ENCODE results near the gene CDH15. TPM values are rescaled to one million over a fixed set of nuclear protein-coding genes. Genes with fewer than 3 reads are reported as not detected.
"Not testable (repeated sequence)": the region's sequence is repeated elsewhere in the genome, so short reads cannot be mapped to it uniquely, and the experiment has no call there.

Gene CDH15
- total and polyA plus RNA-seq, 2 of the 13 experiments (the other 11 are each of a cell fraction or from before 2014, with no cell fraction given), result 0.74 to 2.2 TPM

GRCh38 chr16:89192186-89192955, 20.8 kb downstream of the CDH15 start (continued):
- not testable (repeated sequence) for TF ChIP-seq SOX6 (IDR thresholded peaks at IDR 0.05); HNF1A (IDR thresholded peaks at IDR 0.05; ENCODE audit: low read depth)
- TF ChIP-seq SOX6 (CRISPR knock-in tag; IDR thresholded peaks at IDR 0.05) (peak; percentile 33; the same call in 1 of the 2 replicates), ZNF468 (CRISPR knock-in tag; IDR thresholded peaks at IDR 0.05) (0 out of 2 replicates have a peak, but pooled peaks have one; percentile 67), RFXAP (CRISPR knock-in tag; IDR thresholded peaks at IDR 0.05; ENCODE audit: borderline replicate concordance) (peak; percentile 73), TAF1 (CRISPR knock-in tag; IDR thresholded peaks at IDR 0.05) (peak; percentile 89), FOSL2 (CRISPR knock-in tag; IDR thresholded peaks at IDR 0.05) (peak; percentile 20; the same call in 1 of the 2 replicates), ZBTB7B (CRISPR knock-in tag; IDR thresholded peaks at IDR 0.05) (peak; percentile 91), HNF1A (CRISPR knock-in tag; IDR thresholded peaks at IDR 0.05; ENCODE audit: borderline replicate concordance) (peak; percentile 69), IKZF4 (CRISPR knock-in tag; IDR thresholded peaks at IDR 0.05; ENCODE audit: borderline replicate concordance, low read depth, not compliant biosample characterization) (peak; percentile 87), TRAFD1 (CRISPR knock-in tag; IDR thresholded peaks at IDR 0.05; ENCODE audit: borderline replicate concordance) (0 out of 2 replicates have a peak, but pooled peaks have one; percentile 56), IRF2 (CRISPR knock-in tag; IDR thresholded peaks at IDR 0.05) (peak; percentile 57; the same call in 1 of the 2 replicates), PITX1 (CRISPR knock-in tag; IDR thresholded peaks at IDR 0.05) (peak; percentile 63), AGO1 (IDR thresholded peaks at IDR 0.05; ENCODE audit: low read depth, low read length, poor library complexity, severe bottlenecking) (peak; percentile 94), ZFYVE20 (CRISPR knock-in tag; IDR thresholded peaks at IDR 0.05; ENCODE audit: borderline replicate concordance, low read depth) (peak; percentile 35; the same call in 1 of the 2 replicates), TBP (CRISPR knock-in tag; IDR thresholded peaks at IDR 0.05) (0 out of 2 replicates have a peak, but pooled peaks have one; percentile 56), ASH2L (IDR thresholded peaks at IDR 0.05; ENCODE audit: insufficient read length, low read depth, low read length) (peak; percentile 53), ZNF160 (CRISPR knock-in tag; IDR thresholded peaks at IDR 0.05) (peak; percentile 90), ZNF788 (CRISPR knock-in tag; IDR thresholded peaks at IDR 0.05; ENCODE audit: borderline replicate concordance) (peak; percentile 95; the same call in 1 of the 2 replicates), MTF2 (CRISPR knock-in tag; IDR thresholded peaks at IDR 0.05; ENCODE audit: borderline replicate concordance) (peak; percentile 66; the same call in 1 of the 2 replicates), TMF1 (CRISPR knock-in tag; IDR thresholded peaks at IDR 0.05; ENCODE audit: low read depth) (peak; percentile 90), ZNF33B (CRISPR knock-in tag; IDR thresholded peaks at IDR 0.05) (peak; percentile 63; the same call in 1 of the 2 replicates), ZNF205 (CRISPR knock-in tag; IDR thresholded peaks at IDR 0.05) (peak; percentile 89)
